ENCODE results near the gene FAM216A.
"Not testable (repeated sequence)": the region's sequence is repeated elsewhere in the genome, so short reads cannot be mapped to it uniquely, and the experiment has no call there.

Gene FAM216A, protein sequence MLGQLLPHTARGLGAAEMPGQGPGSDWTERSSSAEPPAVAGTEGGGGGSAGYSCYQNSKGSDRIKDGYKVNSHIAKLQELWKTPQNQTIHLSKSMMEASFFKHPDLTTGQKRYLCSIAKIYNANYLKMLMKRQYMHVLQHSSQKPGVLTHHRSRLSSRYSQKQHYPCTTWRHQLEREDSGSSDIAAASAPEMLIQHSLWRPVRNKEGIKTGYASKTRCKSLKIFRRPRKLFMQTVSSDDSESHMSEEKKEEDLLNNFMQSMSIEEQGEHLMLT

GRCh38 chr12:110468214-110469048, at the start of gene FAM216A, which contains the start of gene GPN3:
TSS of gene FAM216A (plus strand) at chr12:110468845. CDS start at chr12:110468876, 31 bp downstream.
TSS of gene GPN3 (minus strand) at chr12:110468257. CDS start at chr12:110468203, 54 bp downstream.
- peak; percentile 97 for DNase-seq

GRCh38 chr12:110420644-110421043, 48.0 kb upstream of the FAM216A start:
- not testable (repeated sequence) for DNase-seq

DNA sequence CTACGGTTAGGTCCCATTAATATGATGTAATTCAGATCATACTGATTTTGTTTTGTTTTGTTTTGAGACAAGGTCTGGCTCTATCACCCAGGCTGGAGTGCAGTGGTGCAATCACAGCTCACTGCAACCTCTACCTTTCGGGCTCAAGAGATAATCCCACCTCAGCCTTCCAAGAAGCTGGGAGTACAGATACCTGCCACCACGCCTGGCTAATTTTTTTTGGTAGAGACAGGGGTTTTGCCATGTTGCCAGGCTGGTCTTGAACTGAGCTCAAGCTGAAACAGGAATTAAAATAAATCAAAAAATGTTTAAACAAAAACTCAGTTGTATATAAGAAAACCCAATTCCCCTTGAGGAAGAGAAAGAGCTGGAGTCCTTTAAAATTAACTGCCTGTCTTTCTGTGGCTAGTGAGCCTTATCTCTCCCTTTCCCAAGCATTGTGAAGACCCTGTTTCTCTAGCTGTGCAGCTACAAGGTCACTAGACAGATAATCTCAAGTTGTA, 47.4 kb upstream of the FAM216A start:
- no peak for DNase-seq

DNA sequence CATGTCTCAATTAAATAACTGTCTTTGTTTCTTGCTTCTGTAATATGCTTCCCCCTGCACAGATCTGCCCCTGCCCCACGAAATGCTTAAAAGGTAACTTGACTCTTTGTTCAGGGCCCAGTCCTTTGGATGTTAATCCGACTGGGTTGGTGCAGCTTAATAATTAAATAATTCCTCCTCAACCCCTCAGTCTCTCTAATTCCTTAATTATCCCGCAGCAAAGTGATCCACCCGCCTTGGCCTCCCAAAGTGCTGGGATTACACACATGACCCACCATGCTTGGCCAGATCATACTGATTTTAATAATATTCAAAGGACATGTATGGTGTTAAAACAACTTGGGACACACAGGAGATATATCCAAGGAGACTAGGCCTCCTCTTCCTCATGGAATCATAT, 46.9 kb upstream of the FAM216A start:
- no peak for DNase-seq

DNA sequence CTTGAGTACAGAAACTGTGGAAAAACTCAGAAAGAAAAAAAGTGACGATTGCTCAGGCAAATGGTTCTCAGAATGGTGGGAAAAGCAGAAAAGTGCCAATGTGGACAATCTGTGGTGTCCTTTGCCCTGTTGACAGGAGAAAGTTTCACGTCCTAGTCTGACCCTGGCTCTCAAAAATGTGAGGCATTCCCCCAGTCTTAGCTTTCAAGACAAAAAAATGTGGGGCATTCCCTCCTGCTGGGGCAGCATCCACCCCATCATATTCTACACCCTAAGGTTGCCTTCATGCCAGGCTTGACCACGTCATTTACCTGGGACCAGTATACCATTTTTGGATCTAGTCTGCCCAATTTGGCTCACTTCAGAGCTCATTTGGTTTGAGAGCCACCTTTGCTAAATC, 44.4 kb upstream of the FAM216A start:
- DNase-seq: no peak

DNA sequence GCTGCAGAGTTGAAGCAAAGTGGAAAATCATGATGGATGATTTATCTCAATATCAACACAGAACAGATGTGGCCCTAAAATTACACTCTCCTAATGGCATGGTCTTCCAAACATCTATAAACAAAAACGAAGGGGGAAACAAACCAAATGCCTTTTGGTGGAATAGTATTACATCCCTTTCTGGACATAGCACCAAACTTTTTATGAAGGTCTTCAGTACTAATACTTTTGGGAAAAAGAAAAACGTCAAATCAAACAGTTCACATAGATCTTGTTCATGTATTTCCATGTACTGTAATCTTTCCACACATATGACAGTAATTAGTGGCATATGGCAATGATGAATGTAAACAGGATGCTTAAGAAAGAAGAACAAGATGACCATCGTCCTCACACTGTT, 42.2 kb upstream of the FAM216A start:
- DNase-seq: no peak

DNA sequence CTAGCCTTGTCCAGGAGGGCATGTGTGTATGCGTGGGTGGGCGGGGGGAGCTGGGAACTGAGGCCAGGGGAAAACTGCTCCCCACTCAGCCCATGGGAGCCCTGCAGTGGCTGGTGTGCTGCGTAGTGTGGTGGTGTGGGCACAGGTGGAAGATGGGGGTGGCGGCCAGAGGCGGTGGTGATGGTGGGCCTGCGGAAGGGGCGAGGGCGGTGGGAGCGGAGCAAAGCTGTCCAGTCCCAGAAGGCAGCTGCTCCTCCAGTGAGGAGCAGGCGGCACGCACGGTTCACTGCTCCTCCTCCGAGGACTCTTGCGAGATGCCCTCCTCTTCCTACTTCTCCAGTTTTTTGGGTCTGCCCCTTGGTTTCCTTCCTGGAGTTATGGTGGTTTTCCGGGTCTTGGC, 39.0 kb upstream of the FAM216A start:
- not testable (repeated sequence) for DNase-seq

DNA sequence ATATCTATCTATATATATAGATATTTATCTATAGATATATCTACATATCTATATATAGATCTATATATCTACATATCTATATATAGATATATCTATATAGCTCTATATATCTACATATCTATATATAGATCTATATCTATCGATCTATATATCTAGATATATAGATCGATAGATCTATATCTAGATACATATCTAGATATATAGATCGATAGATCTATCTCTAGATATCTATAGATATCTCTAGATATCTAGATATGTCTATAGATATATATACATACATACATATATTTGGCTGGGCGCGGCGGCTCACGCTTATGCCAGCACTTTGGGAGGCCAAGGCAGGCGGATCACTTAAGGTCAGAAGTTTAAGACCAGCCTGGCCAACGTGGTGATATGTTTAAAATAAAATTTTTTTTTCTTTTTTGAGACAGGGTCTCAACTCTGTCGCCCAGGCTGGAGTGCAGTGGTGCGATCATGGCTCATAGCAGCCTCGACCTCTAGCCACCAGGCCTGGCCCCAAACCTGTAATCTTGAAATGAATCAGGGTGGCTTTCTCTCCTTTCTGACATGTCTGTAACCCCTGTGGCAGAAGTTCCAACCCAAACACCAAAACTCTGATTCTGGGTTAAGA, 36.6 kb upstream of the FAM216A start:
- no peak for DNase-seq

DNA sequence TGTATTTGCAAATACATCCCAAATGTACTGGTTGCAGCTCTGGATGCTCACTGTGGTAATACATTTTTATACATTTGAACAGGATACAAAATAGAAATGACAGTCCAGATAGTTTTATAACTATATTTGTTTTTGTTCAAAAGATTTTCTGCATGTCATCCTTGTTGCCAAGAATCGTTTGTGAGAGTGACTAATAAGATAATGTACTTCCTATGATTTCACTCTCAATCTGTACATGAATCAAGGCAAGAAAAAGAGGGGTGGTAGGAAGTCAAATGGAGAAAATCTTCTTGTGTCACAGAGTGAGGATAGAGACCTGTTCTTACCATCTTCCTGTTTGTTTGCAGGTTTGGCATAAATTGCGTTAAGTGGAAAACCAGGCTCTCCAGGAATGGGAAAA, 32.4 kb upstream of the FAM216A start:
- no peak for DNase-seq

GRCh38 chr12:110444455-110444854, 24.2 kb upstream of the FAM216A start:
- no peak for DNase-seq

- peak; percentile 93 for DNase-seq
These were observed 18.7 kb upstream of the FAM216A start, which contains the start of gene ARPC3 for GRCh38 chr12:110449799-110450497. TSS of gene ARPC3 (minus strand) at chr12:110450337. CDS start at chr12:110450260, 77 bp downstream.

DNA sequence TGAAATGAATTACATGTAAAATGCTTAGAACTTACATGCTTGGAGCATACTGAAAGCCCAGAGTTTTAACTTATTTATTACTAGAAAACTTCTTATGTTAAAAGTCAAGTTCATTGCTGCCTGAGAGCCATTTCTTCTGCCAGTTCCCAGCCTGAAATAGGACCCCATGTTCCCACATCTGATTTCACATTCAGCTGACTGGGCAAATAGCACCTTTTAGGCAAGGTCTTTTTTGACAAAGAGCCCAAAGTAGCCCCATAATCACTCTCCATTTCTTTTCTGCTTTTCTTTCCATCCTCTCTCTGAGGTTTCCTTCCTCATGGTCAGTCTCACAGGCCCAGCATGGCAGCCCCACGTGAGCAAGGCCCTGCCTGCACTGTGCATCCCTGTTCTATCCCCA, 17.4 kb upstream of the FAM216A start:
- DNase-seq: no peak

DNA sequence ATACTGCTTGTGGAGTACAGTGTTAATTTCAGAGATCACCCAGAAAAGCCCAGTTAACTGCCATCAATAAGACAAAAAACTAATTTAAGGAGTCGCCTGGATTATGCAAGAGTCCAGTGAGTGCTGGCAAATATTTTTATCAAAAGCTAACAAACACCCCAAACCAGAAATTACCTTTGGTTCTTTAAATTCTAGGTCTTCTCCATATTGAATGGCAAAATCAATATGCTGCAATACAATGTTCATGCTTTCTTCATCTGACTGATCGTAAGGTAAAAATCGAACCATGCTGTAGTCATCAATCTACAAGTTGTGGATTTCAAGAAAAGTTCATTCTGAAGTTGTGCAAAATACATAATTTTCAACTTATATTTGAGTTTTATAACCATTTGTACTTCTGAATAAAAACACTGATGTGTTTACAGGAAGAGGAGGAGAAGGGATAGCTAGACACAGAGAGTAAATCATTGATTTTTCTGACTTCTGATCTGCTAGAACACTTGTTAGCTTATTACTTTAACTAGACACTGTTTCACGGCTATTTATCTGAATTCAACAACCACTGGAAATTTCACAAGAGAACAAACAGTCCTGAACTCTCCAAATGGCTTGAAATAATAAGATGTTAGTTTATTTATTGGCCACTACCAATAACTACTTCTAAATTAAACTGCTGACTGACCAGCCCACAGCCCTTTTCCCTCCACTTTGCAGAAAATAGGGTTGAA, 14.9 kb upstream of the FAM216A start:
- DNase-seq: no peak

- DNase-seq: no peak
These were observed 9.9 kb upstream of the FAM216A start for GRCh38 chr12:110458756-110459155.

DNA sequence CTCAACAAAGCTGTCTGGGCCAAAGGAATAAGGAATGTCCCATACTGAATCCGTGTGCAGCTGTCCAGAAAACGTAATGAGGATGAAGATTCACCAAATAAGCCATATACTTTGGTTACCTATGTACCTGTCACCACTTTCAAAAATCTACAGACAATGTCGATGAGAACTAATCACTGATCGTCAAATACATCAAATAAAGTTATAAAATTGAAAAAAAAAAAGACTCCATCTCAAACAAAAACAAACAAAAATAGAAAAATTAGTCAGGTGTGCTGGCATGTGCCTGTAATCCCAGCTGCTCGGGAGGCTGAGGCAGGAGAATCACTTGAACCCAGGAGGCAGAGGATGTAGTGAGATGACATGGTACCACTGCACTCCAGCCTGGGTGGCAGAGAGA, 7.5 kb upstream of the FAM216A start:
- DNase-seq: not testable (repeated sequence)

- no peak for DNase-seq
These were observed 3.6 kb upstream of the FAM216A start for GRCh38 chr12:110465024-110465423.

- DNase-seq: not testable (repeated sequence)
These were observed 2.9 kb upstream of the FAM216A start for GRCh38 chr12:110465765-110466164.

- DNase-seq: no peak
These were observed 1.9 kb upstream of the FAM216A start for GRCh38 chr12:110466791-110467190.

DNA sequence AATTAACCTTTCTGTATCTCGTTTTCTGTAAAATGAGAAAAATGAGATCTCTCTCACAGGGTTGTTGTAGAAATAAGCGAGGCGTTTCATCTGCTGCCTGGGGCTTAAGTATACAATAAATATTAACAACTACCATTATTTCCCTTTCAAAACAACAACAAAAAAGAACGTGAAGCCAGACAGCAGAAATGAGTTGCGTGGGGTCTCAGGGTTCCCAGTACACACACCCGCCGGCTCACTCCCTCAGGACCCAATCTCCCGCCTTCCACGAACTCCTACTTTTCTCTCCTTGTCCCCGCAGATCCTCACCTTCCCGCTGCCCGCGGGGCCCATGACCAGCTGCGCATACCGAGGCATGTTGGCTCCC, 815 bp upstream of the FAM216A start:
- DNase-seq: no peak

GRCh38 chr12:110475426-110475825, 6.8 kb downstream of the FAM216A start:
- no peak for DNase-seq

GRCh38 chr12:110498984-110499706, 30.5 kb downstream of the FAM216A start:
- DNase-seq: no peak
